Measurements from ENCODE around the gene RBMX. TPM values are rescaled to one million over a fixed set of nuclear protein-coding genes. Genes with fewer than 3 reads are reported as not detected.

Gene RBMX
- total and polyA plus RNA-seq, 2 of the 4 experiments (the other 2 are of a cell fraction): 151 to 337 TPM

DNA sequence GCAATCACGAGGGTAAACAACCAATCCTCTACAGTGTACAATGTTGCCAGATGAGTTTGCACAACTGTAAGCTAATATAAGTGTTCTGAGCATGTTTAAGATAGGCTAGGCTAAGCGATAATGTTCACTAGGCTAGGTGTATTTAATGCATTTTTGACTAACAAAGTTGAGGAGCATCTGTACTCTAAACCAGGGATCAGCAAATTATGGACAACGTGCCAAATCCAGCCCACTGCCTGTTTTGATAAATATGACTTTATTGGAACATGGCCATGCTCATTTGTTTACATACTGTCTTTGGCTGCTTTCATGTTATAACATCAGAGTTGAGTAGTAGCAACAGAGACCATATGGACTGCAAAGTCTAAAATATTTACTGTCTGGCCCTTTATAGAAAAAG is 53.5 kb downstream of the RBMX start:
- ATAC-seq (ENCODE audit: low read depth) (peak; percentile 72), DNase-seq (peak; percentile 26)
- no peak overlapping the region for H3K4me2 ChIP-seq (ENCODE audit: low read depth, low read length)
- H3K9me3 ChIP-seq (ENCODE audit: control insufficient read depth, insufficient read depth, low read length): no peaks in the 10 kb centered on the region
- no peaks in the 10 kb centered on the region for H4K20me1 ChIP-seq (ENCODE audit: insufficient read depth, low read length)
- intact Hi-C loops (cut with micrococcal nuclease): no loop called here
- no peaks in the 10 kb centered on the region for H3K36me3 ChIP-seq (ENCODE audit: control insufficient read depth, insufficient read depth, low read length)
- WGBS, 2 experiments (ENCODE audit: extremely low coverage in 2 of 2, insufficient read length in 1 of 2): no CpG with 5 or more reads among the region's 3 CpGs
- no peak overlapping the region for H2BK5ac ChIP-seq (ENCODE audit: low read depth, low read length, poor library complexity, severe bottlenecking)
- no TSS peak for BruUV-seq (replicated peaks)
- H2BK15ac ChIP-seq (ENCODE audit: low read depth, low read length): no peak overlapping the region
- no peak overlapping the region for H2AK5ac ChIP-seq (ENCODE audit: low read depth, low read length)
- no peaks in the 10 kb centered on the region for H3K79me1 ChIP-seq (ENCODE audit: low read depth in 1 of 2, low read length in 2 of 2)
- no peak overlapping the region for H3K56ac ChIP-seq (ENCODE audit: extremely low read depth, insufficient read depth, low read length)
- no peak overlapping the region for H3K27ac ChIP-seq (ENCODE audit: insufficient read depth, low read length)
- TF ChIP-seq CEBPB (IDR thresholded peaks at IDR 0.05; ENCODE audit: low read depth, low read length) (no peak), RCOR1 (IDR thresholded peaks at IDR 0.05; ENCODE audit: insufficient replicate concordance, low read length) (no peak), SMC3 (IDR thresholded peaks at IDR 0.05; ENCODE audit: low read depth, low read length) (no peak), MAZ (IDR thresholded peaks at IDR 0.05; ENCODE audit: borderline replicate concordance, low read depth, low read length) (no peak), NFE2L2 (IDR thresholded peaks at IDR 0.05; ENCODE audit: low read depth, low read length) (no peak)
- TF ChIP-seq, protein P1, sequence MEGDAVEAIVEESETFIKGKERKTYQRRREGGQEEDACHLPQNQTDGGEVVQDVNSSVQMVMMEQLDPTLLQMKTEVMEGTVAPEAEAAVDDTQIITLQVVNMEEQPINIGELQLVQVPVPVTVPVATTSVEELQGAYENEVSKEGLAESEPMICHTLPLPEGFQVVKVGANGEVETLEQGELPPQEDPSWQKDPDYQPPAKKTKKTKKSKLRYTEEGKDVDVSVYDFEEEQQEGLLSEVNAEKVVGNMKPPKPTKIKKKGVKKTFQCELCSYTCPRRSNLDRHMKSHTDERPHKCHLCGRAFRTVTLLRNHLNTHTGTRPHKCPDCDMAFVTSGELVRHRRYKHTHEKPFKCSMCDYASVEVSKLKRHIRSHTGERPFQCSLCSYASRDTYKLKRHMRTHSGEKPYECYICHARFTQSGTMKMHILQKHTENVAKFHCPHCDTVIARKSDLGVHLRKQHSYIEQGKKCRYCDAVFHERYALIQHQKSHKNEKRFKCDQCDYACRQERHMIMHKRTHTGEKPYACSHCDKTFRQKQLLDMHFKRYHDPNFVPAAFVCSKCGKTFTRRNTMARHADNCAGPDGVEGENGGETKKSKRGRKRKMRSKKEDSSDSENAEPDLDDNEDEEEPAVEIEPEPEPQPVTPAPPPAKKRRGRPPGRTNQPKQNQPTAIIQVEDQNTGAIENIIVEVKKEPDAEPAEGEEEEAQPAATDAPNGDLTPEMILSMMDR (conservative IDR thresholded peaks at IDR 0.05; ENCODE audit: low read depth, low read length): no peak
- TF ChIP-seq, protein P2, sequence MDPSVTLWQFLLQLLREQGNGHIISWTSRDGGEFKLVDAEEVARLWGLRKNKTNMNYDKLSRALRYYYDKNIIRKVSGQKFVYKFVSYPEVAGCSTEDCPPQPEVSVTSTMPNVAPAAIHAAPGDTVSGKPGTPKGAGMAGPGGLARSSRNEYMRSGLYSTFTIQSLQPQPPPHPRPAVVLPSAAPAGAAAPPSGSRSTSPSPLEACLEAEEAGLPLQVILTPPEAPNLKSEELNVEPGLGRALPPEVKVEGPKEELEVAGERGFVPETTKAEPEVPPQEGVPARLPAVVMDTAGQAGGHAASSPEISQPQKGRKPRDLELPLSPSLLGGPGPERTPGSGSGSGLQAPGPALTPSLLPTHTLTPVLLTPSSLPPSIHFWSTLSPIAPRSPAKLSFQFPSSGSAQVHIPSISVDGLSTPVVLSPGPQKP (IDR thresholded peaks at IDR 0.05; ENCODE audit: borderline replicate concordance, low read depth, low read length): no peak
- H2BK120ac ChIP-seq (ENCODE audit: low read depth, low read length): no peak overlapping the region
- H3K23ac ChIP-seq (ENCODE audit: low read depth, low read length): no peak overlapping the region
- no peak overlapping the region for H3K4ac ChIP-seq (ENCODE audit: low read depth, low read length)
- H2BK20ac ChIP-seq (ENCODE audit: low read depth, low read length): no peak overlapping the region
- no peak overlapping the region for H2AK9ac ChIP-seq (replicated peaks; ENCODE audit: low read depth, low read length, poor library complexity)
- in situ Hi-C loops (cut with MboI; ENCODE audit: low sequenced_read_pairs): no loop called here
- no peak overlapping the region for H4K8ac ChIP-seq (ENCODE audit: low read depth in 2 of 2, low read length in 2 of 2)
- no peak overlapping the region for H2AFZ ChIP-seq (replicated peaks; ENCODE audit: low read length, poor library complexity)
- dilution Hi-C loops (cut with HindIII; ENCODE audit: low sequenced_read_pairs, unreplicated experiment): no loop called here
- H3K9me1 ChIP-seq (ENCODE audit: insufficient read depth, low read length): no peaks in the 10 kb centered on the region
- H4K5ac ChIP-seq (ENCODE audit: low read depth, low read length): no peak overlapping the region
- no peaks in the 10 kb centered on the region for H3K27me3 ChIP-seq (ENCODE audit: control insufficient read depth, insufficient read depth, low read length)
- H3K9ac ChIP-seq (ENCODE audit: low read depth, low read length): no peak overlapping the region
- no peak overlapping the region for H3K4me3 ChIP-seq (ENCODE audit: insufficient read depth, low read depth, low read length)
- CTCF ChIA-PET: no interaction called here
- no peak overlapping the region for H3K14ac ChIP-seq (replicated peaks; ENCODE audit: low read depth, low read length)
- no peak overlapping the region for H3K18ac ChIP-seq (ENCODE audit: low read depth, low read length)
- no peak overlapping the region for H4K91ac ChIP-seq (ENCODE audit: insufficient read depth, low read depth, low read length)
- POLR2A ChIA-PET (ENCODE audit: unreplicated experiment): no interaction called here
- peaks cover 4% of the 10 kb centered on the region; the same call in 1 of the 2 replicates for H3K4me1 ChIP-seq (ENCODE audit: control insufficient read depth, insufficient read depth, low read length)
